ENCODE results near the gene FRMPD2.
A peak's percentile ranks its signal among the peaks of the same experiment; 100 is the strongest.
"Not testable (repeated sequence)": the region's sequence is repeated elsewhere in the genome, so short reads cannot be mapped to it uniquely, and the experiment has no call there.

The FRMPD2 gene

GRCh38 chr10:48160670-48161069, 113.8 kb downstream of the FRMPD2 start:
- not testable (repeated sequence) for H3K4me2 ChIP-seq (ENCODE audit: low read length); H4K20me1 ChIP-seq (ENCODE audit: control insufficient read depth, insufficient read depth, low read depth, low read length); H3K9me2 ChIP-seq (replicated peaks; ENCODE audit: control insufficient read depth, low read length); H3K27ac ChIP-seq (ENCODE audit: low read depth, low read length); H3K36me3 ChIP-seq (ENCODE audit: control insufficient read depth, low read length); H3K4me1 ChIP-seq (ENCODE audit: control insufficient read depth, low read length); H3K4me3 ChIP-seq (ENCODE audit: low read length); H3K27me3 ChIP-seq (ENCODE audit: control insufficient read depth, low read length); H3K9me3 ChIP-seq (ENCODE audit: control insufficient read depth, insufficient read depth, low read length); H3F3A ChIP-seq (ENCODE audit: control insufficient read depth, insufficient read depth); H3K79me2 ChIP-seq (ENCODE audit: control insufficient read depth, low read length)
- TF ChIP-seq, protein P1, sequence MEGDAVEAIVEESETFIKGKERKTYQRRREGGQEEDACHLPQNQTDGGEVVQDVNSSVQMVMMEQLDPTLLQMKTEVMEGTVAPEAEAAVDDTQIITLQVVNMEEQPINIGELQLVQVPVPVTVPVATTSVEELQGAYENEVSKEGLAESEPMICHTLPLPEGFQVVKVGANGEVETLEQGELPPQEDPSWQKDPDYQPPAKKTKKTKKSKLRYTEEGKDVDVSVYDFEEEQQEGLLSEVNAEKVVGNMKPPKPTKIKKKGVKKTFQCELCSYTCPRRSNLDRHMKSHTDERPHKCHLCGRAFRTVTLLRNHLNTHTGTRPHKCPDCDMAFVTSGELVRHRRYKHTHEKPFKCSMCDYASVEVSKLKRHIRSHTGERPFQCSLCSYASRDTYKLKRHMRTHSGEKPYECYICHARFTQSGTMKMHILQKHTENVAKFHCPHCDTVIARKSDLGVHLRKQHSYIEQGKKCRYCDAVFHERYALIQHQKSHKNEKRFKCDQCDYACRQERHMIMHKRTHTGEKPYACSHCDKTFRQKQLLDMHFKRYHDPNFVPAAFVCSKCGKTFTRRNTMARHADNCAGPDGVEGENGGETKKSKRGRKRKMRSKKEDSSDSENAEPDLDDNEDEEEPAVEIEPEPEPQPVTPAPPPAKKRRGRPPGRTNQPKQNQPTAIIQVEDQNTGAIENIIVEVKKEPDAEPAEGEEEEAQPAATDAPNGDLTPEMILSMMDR (IDR thresholded peaks at IDR 0.05; ENCODE audit: low read depth, low read length, poor library complexity, severe bottlenecking): peak; percentile 20

DNA sequence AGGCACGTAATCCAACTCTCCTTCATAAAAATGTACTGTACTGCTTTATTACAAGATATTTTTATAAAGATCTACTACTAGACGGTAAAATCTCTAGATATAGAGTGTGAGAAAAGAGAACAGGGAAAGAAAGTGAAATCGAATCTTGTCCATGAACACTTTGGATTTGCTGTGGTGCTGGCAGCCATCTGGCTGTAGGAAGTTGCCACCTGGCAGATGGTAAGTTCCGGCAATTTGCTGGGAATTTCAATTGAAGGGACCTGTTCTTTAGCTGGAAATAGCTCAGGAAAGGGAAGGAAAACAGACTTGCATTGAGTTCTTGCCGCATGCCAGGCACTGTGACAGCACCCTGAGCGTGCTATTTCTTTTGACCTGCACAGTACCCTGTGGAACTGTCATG, 114.3 kb downstream of the FRMPD2 start:
- H3K9me3 ChIP-seq (ENCODE audit: control insufficient read depth, insufficient read depth, low read length); H3K9me2 ChIP-seq (replicated peaks; ENCODE audit: control insufficient read depth, low read length); H4K20me1 ChIP-seq (ENCODE audit: control insufficient read depth, insufficient read depth, low read depth, low read length); H3F3A ChIP-seq (ENCODE audit: control insufficient read depth, insufficient read depth); H3K79me2 ChIP-seq (ENCODE audit: control insufficient read depth, low read length); H3K4me2 ChIP-seq (ENCODE audit: low read length); H3K4me1 ChIP-seq (ENCODE audit: control insufficient read depth, low read length); H3K36me3 ChIP-seq (ENCODE audit: control insufficient read depth, low read length); H3K4me3 ChIP-seq (ENCODE audit: low read length); H3K27ac ChIP-seq (ENCODE audit: low read depth, low read length); H3K27me3 ChIP-seq (ENCODE audit: control insufficient read depth, low read length): not testable (repeated sequence)

- H3K9me3 ChIP-seq (ENCODE audit: control insufficient read depth, insufficient read depth, low read length); H3K4me1 ChIP-seq (ENCODE audit: control insufficient read depth, low read length); H3K27me3 ChIP-seq (ENCODE audit: control insufficient read depth, low read length); H3K4me2 ChIP-seq (ENCODE audit: low read length); H3K79me2 ChIP-seq (ENCODE audit: control insufficient read depth, low read length); H3K9me2 ChIP-seq (replicated peaks; ENCODE audit: control insufficient read depth, low read length); H4K20me1 ChIP-seq (ENCODE audit: control insufficient read depth, insufficient read depth, low read depth, low read length); H3K36me3 ChIP-seq (ENCODE audit: control insufficient read depth, low read length); H3F3A ChIP-seq (ENCODE audit: control insufficient read depth, insufficient read depth); H3K27ac ChIP-seq (ENCODE audit: low read depth, low read length); H3K4me3 ChIP-seq (ENCODE audit: low read length): not testable (repeated sequence)
These were observed 120.0 kb downstream of the FRMPD2 start for GRCh38 chr10:48154211-48155140.

- H3K9me3 ChIP-seq (ENCODE audit: control insufficient read depth, insufficient read depth, low read length); H3K4me3 ChIP-seq (ENCODE audit: low read length); H3K4me2 ChIP-seq (ENCODE audit: low read length); H4K20me1 ChIP-seq (ENCODE audit: control insufficient read depth, insufficient read depth, low read depth, low read length); H3F3A ChIP-seq (ENCODE audit: control insufficient read depth, insufficient read depth); H3K27me3 ChIP-seq (ENCODE audit: control insufficient read depth, low read length); H3K9me2 ChIP-seq (replicated peaks; ENCODE audit: control insufficient read depth, low read length); H3K4me1 ChIP-seq (ENCODE audit: control insufficient read depth, low read length); H3K79me2 ChIP-seq (ENCODE audit: control insufficient read depth, low read length); H3K36me3 ChIP-seq (ENCODE audit: control insufficient read depth, low read length); H3K27ac ChIP-seq (ENCODE audit: low read depth, low read length): not testable (repeated sequence)
These were observed 126.9 kb downstream of the FRMPD2 start for GRCh38 chr10:48147643-48148042.

GRCh38 chr10:48143721-48144642, 130.5 kb downstream of the FRMPD2 start:
- H3K4me2 ChIP-seq (ENCODE audit: low read length): not testable (repeated sequence)

DNA sequence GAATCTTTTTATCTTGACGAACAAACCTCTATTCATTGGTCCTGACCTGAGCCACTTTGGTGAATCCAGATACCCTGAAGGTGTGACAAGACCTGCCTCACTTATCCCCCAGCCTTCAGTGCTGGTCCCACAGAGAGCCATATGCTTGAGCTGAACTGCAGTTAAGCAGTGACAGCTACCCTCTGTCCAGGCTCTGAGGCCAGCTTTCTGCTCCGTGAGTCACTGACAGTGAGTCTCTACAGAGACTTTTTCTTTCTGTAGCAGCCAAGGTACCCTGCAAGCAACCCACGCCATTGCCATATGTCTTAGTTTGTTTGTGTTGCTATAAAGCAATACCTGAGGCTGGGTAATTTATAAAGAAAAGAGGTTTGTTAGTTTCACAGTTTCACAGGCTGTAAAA, 133.5 kb downstream of the FRMPD2 start:
- not testable (repeated sequence) for H3K4me3 ChIP-seq (ENCODE audit: low read length); H3K4me2 ChIP-seq (ENCODE audit: low read length); H3K36me3 ChIP-seq (ENCODE audit: control insufficient read depth, low read length); H3K9me3 ChIP-seq (ENCODE audit: control insufficient read depth, insufficient read depth, low read length); H3K79me2 ChIP-seq (ENCODE audit: control insufficient read depth, low read length); H4K20me1 ChIP-seq (ENCODE audit: control insufficient read depth, insufficient read depth, low read depth, low read length); H3K4me1 ChIP-seq (ENCODE audit: control insufficient read depth, low read length); H3K27ac ChIP-seq (ENCODE audit: low read depth, low read length); H3F3A ChIP-seq (ENCODE audit: control insufficient read depth, insufficient read depth); H3K9me2 ChIP-seq (replicated peaks; ENCODE audit: control insufficient read depth, low read length); H3K27me3 ChIP-seq (ENCODE audit: control insufficient read depth, low read length)

More at GRCh38 chr10:48143721-48144642, 130.5 kb downstream of the FRMPD2 start:
- not testable (repeated sequence) for H3K79me2 ChIP-seq (ENCODE audit: control insufficient read depth, low read length); H3K36me3 ChIP-seq (ENCODE audit: control insufficient read depth, low read length); H3K4me1 ChIP-seq (ENCODE audit: control insufficient read depth, low read length); H3K9me2 ChIP-seq (replicated peaks; ENCODE audit: control insufficient read depth, low read length); H3K27ac ChIP-seq (ENCODE audit: low read depth, low read length); H3K9me3 ChIP-seq (ENCODE audit: control insufficient read depth, insufficient read depth, low read length); H4K20me1 ChIP-seq (ENCODE audit: control insufficient read depth, insufficient read depth, low read depth, low read length); H3F3A ChIP-seq (ENCODE audit: control insufficient read depth, insufficient read depth); H3K4me3 ChIP-seq (ENCODE audit: low read length); H3K27me3 ChIP-seq (ENCODE audit: control insufficient read depth, low read length)

Measured in DOHH2 (cell line).